H1 (cell line): ENCODE results near the gene CEP85. TPM values are rescaled to one million over a fixed set of nuclear protein-coding genes. Genes with fewer than 3 reads are reported as not detected.

Experiments used
- CTCF ChIA-PET: fragments of 300-600 bp; sonication (Branson Sonifier 250); formaldehyde crosslinking; loops from one replicate; lab custom pipeline; 2021; ENCODE audit not compliant: partially characterized antibody; lab: Charles Lee
- POLR2A ChIA-PET: fragments of 300-600 bp; sonication (Branson Sonifier 250); formaldehyde crosslinking; loops from one replicate; lab custom pipeline; 2021; ENCODE audit warnings: inconsistent platforms; ENCODE audit not compliant: partially characterized antibody; lab: Charles Lee
- DNase-seq, 2 experiments: peaks; one replicate each; pipeline versions ENCODE4 v3.0.0 to v3.0.0-alpha.2; 2010 to 2022; ENCODE audit warnings: low spot score in 2 of 2, low read depth in 1 of 2, mixed read lengths in 1 of 2
- FAIRE-seq: peaks from 2 replicates; lab custom pipeline; 2011; peaks lifted over from hg19 to GRCh38; lab: Jason Lieb, UNC
- H2AFZ ChIP-seq: 2 replicates; pipeline ENCODE4 v1.8.1; 2012; ENCODE audit warnings: low read length, inconsistent platforms
- H2AK5ac ChIP-seq: 2 replicates; pipeline ENCODE4 v1.6.1; 2013; ENCODE audit warnings: low read depth, low read length
- H2BK120ac ChIP-seq: replicated peaks from 2 replicates; pipeline ENCODE3; 2013; ENCODE audit warnings: low read depth, low read length, inconsistent platforms
- H2BK12ac ChIP-seq: 2 replicates; pipeline ENCODE4 v1.6.1; 2013; ENCODE audit warnings: low read depth, low read length
- H2BK15ac ChIP-seq: 2 replicates; pipeline ENCODE4 v1.6.1; 2013; ENCODE audit warnings: low read length
- H2BK20ac ChIP-seq: 2 replicates; pipeline ENCODE4 v1.6.1; 2013; ENCODE audit warnings: low read length
- H2BK5ac ChIP-seq: 2 replicates; pipeline ENCODE4 v1.6.1; 2013; ENCODE audit warnings: low read depth, low read length
- H3K14ac ChIP-seq: 2 replicates; pipeline ENCODE4 v1.6.1; 2013; ENCODE audit warnings: inconsistent platforms; ENCODE audit not compliant: insufficient read length
- H3K18ac ChIP-seq: 2 replicates; pipeline ENCODE4 v1.6.1; 2013; ENCODE audit warnings: low read length; ENCODE audit errors: extremely low read depth
- H3K23ac ChIP-seq: 2 replicates; pipeline ENCODE4 v1.6.1; 2013; ENCODE audit warnings: inconsistent platforms; ENCODE audit not compliant: insufficient read length
- H3K23me2 ChIP-seq: 2 replicates; pipeline ENCODE4 v1.6.1; 2013; ENCODE audit warnings: low read depth, low read length
- H3K27ac ChIP-seq: 2 replicates; pipeline ENCODE4 v1.6.1; 2011; ENCODE audit warnings: low read depth, low read length, inconsistent platforms
- H3K27me3 ChIP-seq, 4 experiments: replicated peaks in 1 of 4; 1 replicate in 1 of 4; 2 replicates in 3 of 4; pipeline versions ENCODE4 v1.6.1 to v1.8.1; 2011 to 2013; ENCODE audit warnings: low read length in 3 of 4, mild to moderate bottlenecking in 3 of 4, inconsistent platforms in 2 of 4, mixed read lengths in 2 of 4, moderate library complexity in 1 of 4; ENCODE audit not compliant: control insufficient read depth in 3 of 4, insufficient read depth in 3 of 4; ENCODE audit errors: extremely low read depth in 1 of 4
- H3K36me3 ChIP-seq, 4 experiments: 2 replicates each; pipeline versions ENCODE4 v1.6.1 to v1.8.1; 2011 to 2013; ENCODE audit warnings: mild to moderate bottlenecking in 4 of 4, low read length in 3 of 4, moderate library complexity in 2 of 4, control low read depth in 1 of 4, inconsistent platforms in 1 of 4; ENCODE audit not compliant: insufficient read depth in 4 of 4, control insufficient read depth in 2 of 4
- H3K4ac ChIP-seq: replicated peaks from 2 replicates; pipeline ENCODE3; 2013; ENCODE audit warnings: low read length, low read depth, mixed read lengths, inconsistent platforms; ENCODE audit not compliant: insufficient read length
- H3K4me1 ChIP-seq, 4 experiments: replicated peaks in 1 of 4; 1 replicate in 1 of 4; 2 replicates in 3 of 4; pipeline versions ENCODE4 v1.6.1 to v1.8.1; 2011 to 2013; ENCODE audit warnings: low read length in 3 of 4, inconsistent platforms in 2 of 4, mixed read lengths in 1 of 4; ENCODE audit not compliant: insufficient read depth in 4 of 4, control insufficient read depth in 3 of 4
- H3K4me2 ChIP-seq, 2 experiments: 2 replicates each; pipeline versions ENCODE4 v1.6.1 to v1.8.1; 2011 to 2013; ENCODE audit warnings: low read depth in 2 of 2, low read length in 2 of 2, control low read depth in 1 of 2, inconsistent platforms in 1 of 2, mild to moderate bottlenecking in 1 of 2; ENCODE audit not compliant: insufficient read depth in 1 of 2
- H3K4me3 ChIP-seq, 4 experiments: fragments of 200-600, 300-600 bp in 1 of 4; sonication (generic), shearing (Covaris generic), sonication (Bioruptor Twin) in 1 of 4; 2 replicates each; pipeline versions ENCODE4 v1.5.1 to v1.8.1; 2011 to 2016; ENCODE audit warnings: low read length in 4 of 4, low read depth in 3 of 4, control low read depth in 2 of 4, inconsistent platforms in 2 of 4, mild to moderate bottlenecking in 2 of 4, mixed read lengths in 1 of 4, moderate library complexity in 1 of 4; ENCODE audit not compliant: insufficient read depth in 2 of 4; ENCODE audit errors: extremely low read depth in 1 of 4
- H3K56ac ChIP-seq: replicated peaks from 2 replicates; pipeline ENCODE3; 2013; ENCODE audit warnings: low read depth, mild to moderate bottlenecking, mixed read lengths, low read length, inconsistent platforms; ENCODE audit not compliant: insufficient read length
- H3K79me1 ChIP-seq: 2 replicates; pipeline ENCODE4 v1.6.1; 2013; ENCODE audit warnings: low read depth, low read length, control low read depth
- H3K79me2 ChIP-seq, 2 experiments: 2 replicates each; pipeline versions ENCODE4 v1.6.1 to v1.8.1; 2012 to 2013; ENCODE audit warnings: low read length in 2 of 2, mild to moderate bottlenecking in 2 of 2, inconsistent platforms in 1 of 2; ENCODE audit not compliant: insufficient read depth in 2 of 2, control insufficient read depth in 1 of 2
- H3K9ac ChIP-seq, 4 experiments: replicated peaks in 1 of 4; 1 replicate in 1 of 4; 2 replicates in 3 of 4; pipeline versions ENCODE4 v1.6.1 to v1.8.1; 2011 to 2013; ENCODE audit warnings: low read depth in 3 of 4, low read length in 3 of 4, control low read depth in 2 of 4, mild to moderate bottlenecking in 2 of 4, moderate library complexity in 2 of 4, inconsistent platforms in 1 of 4; ENCODE audit errors: extremely low read depth in 1 of 4
- H3K9me3 ChIP-seq, 2 experiments: 2 replicates each; pipeline versions ENCODE4 v1.6.1 to v1.8.1; 2012 to 2013; ENCODE audit warnings: mild to moderate bottlenecking in 2 of 2, moderate library complexity in 2 of 2, control low read depth in 1 of 2, inconsistent platforms in 1 of 2, low read depth in 1 of 2, low read length in 1 of 2, mixed read lengths in 1 of 2; ENCODE audit not compliant: insufficient read depth in 2 of 2
- H4K20me1 ChIP-seq, 2 experiments: replicated peaks in 1 of 2; 2 replicates each; pipeline versions ENCODE3 to v1.8.1; 2011 to 2013; ENCODE audit warnings: inconsistent platforms in 2 of 2, low read length in 2 of 2, mild to moderate bottlenecking in 1 of 2; ENCODE audit not compliant: insufficient read depth in 2 of 2, control insufficient read depth in 1 of 2
- H4K5ac ChIP-seq: 2 replicates; pipeline ENCODE4 v1.6.1; 2013; ENCODE audit warnings: low read length, low read depth, mixed read lengths, inconsistent platforms; ENCODE audit not compliant: insufficient read length
- H4K8ac ChIP-seq: 2 replicates; pipeline ENCODE4 v1.8.0; 2013; ENCODE audit warnings: mild to moderate bottlenecking, moderate library complexity, low read length, inconsistent platforms; ENCODE audit not compliant: insufficient read depth; ENCODE audit errors: extremely low read depth
- H4K91ac ChIP-seq: replicated peaks from 2 replicates; pipeline ENCODE3; 2013; ENCODE audit warnings: low read length, mixed read lengths, inconsistent platforms; ENCODE audit not compliant: insufficient read length
- CBX8 ChIP-seq: fragments of 300-800, 300-1000 bp; sonication (generic); IDR thresholded peaks from 2 replicates; pipeline ENCODE4 v1.7.1; 2016; ENCODE audit warnings: low read depth, low read length, borderline replicate concordance
- KDM4A ChIP-seq: IDR thresholded peaks from one replicate; pipeline ENCODE4 v1.7.1; 2012; ENCODE audit warnings: low read depth, mild to moderate bottlenecking, moderate library complexity, low read length, inconsistent platforms; ENCODE audit not compliant: severe bottlenecking
- PHF8 ChIP-seq: fragments of 200-600 bp; sonication (generic); conservative IDR thresholded peaks from 2 replicates; pipeline ENCODE4 v1.7.1; 2012; ENCODE audit warnings: low read depth, mild to moderate bottlenecking, inconsistent platforms, low read length, moderate library complexity
- POLR2AphosphoS5 ChIP-seq: IDR thresholded peaks from 2 replicates; pipeline ENCODE4 v1.6.1; 2011; ENCODE audit warnings: low read depth, low read length
- USF2 ChIP-seq: IDR thresholded peaks from 2 replicates; pipeline ENCODE4 v1.6.1; 2011; ENCODE audit warnings: low read length, improper control_type of control experiment
- WGBS, 2 experiments: shearing (Covaris generic) in 1 of 2; methylation state at CpG; one replicate each; pipeline versions ENCODE4 v1.1.6 to v1.1.7; 2013 to 2015; ENCODE audit warnings: low lambda C conversion rate in 2 of 2, mixed read lengths in 2 of 2, inconsistent platforms in 1 of 2, low coverage in 1 of 2, missing lambda C conversion rate in 1 of 2; ENCODE audit not compliant: insufficient replicate concordance in 2 of 2, insufficient coverage in 1 of 2, insufficient read length in 1 of 2; ENCODE audit errors: extremely low coverage in 1 of 2, missing lambda C conversion rate in 1 of 2; 5-methylcytosine and 5-hydroxymethylcytosine counted together
- polyA plus RNA-seq, 7 experiments: library from polyadenylated mRNA; depleted of rRNA in 3 of 7; stranded (reverse) in 5 of 7; unstranded in 2 of 7; fragments of >200 nt in 5 of 7; fragments of 200-250 nt in 2 of 7; gene quantifications; 1 replicate in 5 of 7; 2 replicates in 1 of 7; 4 replicates in 1 of 7; pipeline versions ENCODE4 v1.2.1 to v1.2.3, GENCODE V29; 2011 to 2013; ENCODE audit warnings: missing spikeins in 2 of 7, mixed read lengths in 2 of 7
- total RNA-seq: library from RNA; stranded (reverse); fragmentation: NEBNext Ultra II Directional; extraction: Animal tissue kit (Norgen Biotek cat#: 25700); gene quantifications from 2 replicates; pipeline ENCODE4 v1.2.1, GENCODE V29; 2021

Gene CEP85
- total and polyA plus RNA-seq, 2 of the 8 experiments (the other 6 are each of a cell fraction or from before 2014, with no cell fraction given) = 40.4 to 43.7 TPM

- Histone ChIP-seq H4K5ac (no peak overlapping the region), H4K20me1 (peaks cover 2 to 5% of the 10 kb centered on the region in 2 experiments), H2BK120ac (no peak overlapping the region), H3K9ac (no peak overlapping the region), H3K23me2 (no peaks in the 10 kb centered on the region), H3K23ac (no peak overlapping the region), H3K4me3 (no peak overlapping the region), H2AK5ac (no peak overlapping the region), H3K79me2 (no peaks in the 10 kb centered on the region), H3K56ac (no peak overlapping the region), H2AFZ (no peak overlapping the region), H3K9me3 (no peaks in the 10 kb centered on the region), H4K8ac (no peak overlapping the region), H3K27ac (no peak overlapping the region), H2BK12ac (no peak overlapping the region), H3K4me2 (no peak overlapping the region), H2BK20ac (no peak overlapping the region), H4K91ac (no peak overlapping the region), H3K27me3 (no peaks in the 10 kb centered on the region), H3K14ac (no peak overlapping the region), H3K18ac (no peak overlapping the region), H2BK15ac (no peak overlapping the region), H3K36me3 (peaks cover 21 to 54% (median 42%) of the 10 kb centered on the region in 4 experiments), H3K4ac (no peak overlapping the region), H3K79me1 (no peaks in the 10 kb centered on the region), H2BK5ac (no peak overlapping the region), H3K4me1 (no peaks in the 10 kb centered on the region)
- TF ChIP-seq CBX8 = no peak
- no peak for TF ChIP-seq USF2
- no peak for TF ChIP-seq KDM4A
- no peak for TF ChIP-seq PHF8
- TF ChIP-seq POLR2AphosphoS5 = no peak
- 92% methylated on average over 4 of the region's 4 CpGs; no CpG with 5 or more reads in 1 of the 2 experiments for WGBS, 2 experiments
- POLR2A ChIA-PET = interaction anchor here (2.0 kb wide), 1 partner anchor 12 kb away, joined by 5 read pairs; no protein-coding TSS in a partner anchor
- FAIRE-seq (no peak), DNase-seq (no peak)
- CTCF ChIA-PET = interaction anchor here (0.7 to 1.8 kb wide), 3 partner anchors 10 to 53 kb away, joined by 3 to 5 read pairs (median 3); partner anchors contain the start of gene SH3BGRL3
These were observed 35.2 kb downstream of the CEP85 start for GRCh38 chr1:26269198-26269550.
